GM18861 (cell line): ENCODE measurements around the gene CLGN.
A peak's percentile ranks its signal among the peaks of the same experiment; 100 is the strongest.
"Not testable (repeated sequence)": the region's sequence is repeated elsewhere in the genome, so short reads cannot be mapped to it uniquely, and the experiment has no call there.

Experiments used
- ATAC-seq: cut with Tn5 transposase; IDR thresholded peaks from one replicate; pipeline ENCODE4 v1.9.1; 2021; ENCODE audit not compliant: unreplicated experiment

The CLGN gene, protein sequence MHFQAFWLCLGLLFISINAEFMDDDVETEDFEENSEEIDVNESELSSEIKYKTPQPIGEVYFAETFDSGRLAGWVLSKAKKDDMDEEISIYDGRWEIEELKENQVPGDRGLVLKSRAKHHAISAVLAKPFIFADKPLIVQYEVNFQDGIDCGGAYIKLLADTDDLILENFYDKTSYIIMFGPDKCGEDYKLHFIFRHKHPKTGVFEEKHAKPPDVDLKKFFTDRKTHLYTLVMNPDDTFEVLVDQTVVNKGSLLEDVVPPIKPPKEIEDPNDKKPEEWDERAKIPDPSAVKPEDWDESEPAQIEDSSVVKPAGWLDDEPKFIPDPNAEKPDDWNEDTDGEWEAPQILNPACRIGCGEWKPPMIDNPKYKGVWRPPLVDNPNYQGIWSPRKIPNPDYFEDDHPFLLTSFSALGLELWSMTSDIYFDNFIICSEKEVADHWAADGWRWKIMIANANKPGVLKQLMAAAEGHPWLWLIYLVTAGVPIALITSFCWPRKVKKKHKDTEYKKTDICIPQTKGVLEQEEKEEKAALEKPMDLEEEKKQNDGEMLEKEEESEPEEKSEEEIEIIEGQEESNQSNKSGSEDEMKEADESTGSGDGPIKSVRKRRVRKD

DNA sequence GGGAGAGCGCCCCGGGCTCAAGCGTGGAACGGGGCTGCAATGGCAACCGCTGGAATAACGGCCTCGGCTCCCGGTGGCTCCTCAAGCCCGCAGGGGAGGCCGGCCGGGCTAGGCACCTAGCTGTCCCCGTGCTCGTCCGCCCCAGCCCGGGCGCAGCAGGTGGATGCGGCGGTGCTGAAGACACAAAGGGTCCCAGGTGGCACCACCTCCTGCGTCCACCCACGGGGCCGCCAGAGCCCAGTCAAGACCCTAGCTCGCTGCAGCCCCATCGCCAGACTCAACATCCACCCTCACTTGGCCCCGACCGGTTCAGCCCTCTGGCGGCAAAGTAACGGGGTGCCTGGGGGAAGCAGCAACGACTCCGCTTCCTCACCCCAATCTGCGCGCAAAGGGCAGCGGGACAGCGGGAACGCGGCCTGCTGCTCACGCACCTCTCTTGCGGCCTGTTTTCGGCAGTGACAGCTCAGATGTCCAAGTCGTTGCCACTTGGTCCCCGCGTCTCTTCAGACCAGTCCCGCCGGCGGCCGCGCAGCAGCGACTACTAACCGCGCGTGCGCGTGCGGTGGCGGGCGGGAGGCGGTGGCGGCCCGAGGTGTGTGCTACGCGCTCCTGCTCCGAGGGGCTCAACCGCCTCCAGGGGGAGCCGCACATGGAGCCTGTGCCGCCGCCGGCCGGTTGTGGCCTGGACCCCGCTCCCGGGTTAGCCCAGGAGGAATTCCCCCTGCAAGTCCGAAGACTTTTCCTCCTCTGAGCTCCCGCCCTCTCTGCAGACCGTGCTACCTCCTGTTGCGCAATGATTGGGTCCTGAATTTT is at the start of gene CLGN:
Gene CLGN, minus strand, starts transcription at position 543 of the 813 bp plus-strand sequence. CDS start 14,570 bp downstream, outside the sequence.
- ATAC-seq, result peak; percentile 75

DNA sequence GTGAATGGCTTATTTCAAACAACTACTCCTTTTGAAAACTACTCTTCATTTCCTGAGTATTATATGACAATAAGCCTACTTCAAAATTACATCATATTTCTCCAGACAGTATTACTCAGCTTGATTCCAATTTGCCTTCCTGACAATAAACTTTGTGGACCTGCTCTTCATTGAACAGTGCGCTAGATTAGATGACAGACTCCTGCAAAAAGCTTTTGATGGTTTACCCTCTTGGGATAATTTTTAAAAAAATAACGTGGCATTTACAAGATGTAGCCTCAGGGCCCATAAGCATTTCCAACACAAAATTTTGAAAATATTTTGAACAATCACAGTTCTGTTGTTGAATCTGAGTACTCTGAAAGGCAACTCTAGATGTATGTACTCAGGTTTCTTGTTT is 44.7 kb upstream of the CLGN start:
- no peak for ATAC-seq

DNA sequence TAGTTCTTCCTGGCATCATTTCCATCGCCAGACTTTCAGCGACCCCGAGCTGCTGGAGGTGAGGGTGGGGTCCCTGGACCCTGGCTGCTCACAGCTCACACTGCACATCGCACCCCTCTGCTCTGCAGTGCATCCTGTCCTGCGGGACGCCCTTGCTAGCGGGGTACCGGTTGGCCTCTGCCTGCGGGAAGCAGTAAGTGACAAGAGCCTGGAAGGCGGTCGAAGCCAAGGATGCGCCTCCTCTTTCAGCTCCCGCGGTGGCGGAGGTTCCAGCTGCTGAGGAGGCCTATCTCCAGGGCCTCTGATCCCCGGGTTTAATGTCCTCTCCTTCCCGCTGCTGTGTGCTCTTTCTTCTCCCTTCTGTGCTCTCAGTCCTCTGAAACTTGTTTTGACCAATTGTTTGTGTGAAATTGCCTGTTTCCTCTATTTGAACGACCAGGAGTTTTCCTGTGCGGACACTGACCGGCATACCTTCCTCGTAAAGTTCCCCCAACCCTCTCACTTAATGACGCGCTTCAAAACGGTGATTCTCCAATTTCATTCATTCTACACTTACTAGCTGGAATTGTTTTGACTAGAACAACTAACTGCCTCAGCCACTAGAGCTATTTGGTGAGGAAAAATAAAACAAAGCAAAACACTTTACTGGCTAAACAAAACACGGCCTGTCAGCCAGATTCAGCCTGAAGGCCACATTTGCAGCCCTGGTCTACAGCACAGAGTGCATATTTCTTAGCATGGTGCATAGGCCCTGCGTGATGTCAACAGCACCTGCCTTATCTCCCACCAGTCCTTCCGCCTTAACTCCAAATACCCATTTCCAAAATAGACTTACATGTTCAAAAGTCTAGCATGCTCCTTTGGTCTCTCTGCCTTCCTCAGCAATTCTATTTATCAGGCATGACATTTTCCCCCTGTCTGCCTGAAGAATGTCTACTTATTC is 42.6 kb upstream of the CLGN start:
- ATAC-seq, result no peak

DNA sequence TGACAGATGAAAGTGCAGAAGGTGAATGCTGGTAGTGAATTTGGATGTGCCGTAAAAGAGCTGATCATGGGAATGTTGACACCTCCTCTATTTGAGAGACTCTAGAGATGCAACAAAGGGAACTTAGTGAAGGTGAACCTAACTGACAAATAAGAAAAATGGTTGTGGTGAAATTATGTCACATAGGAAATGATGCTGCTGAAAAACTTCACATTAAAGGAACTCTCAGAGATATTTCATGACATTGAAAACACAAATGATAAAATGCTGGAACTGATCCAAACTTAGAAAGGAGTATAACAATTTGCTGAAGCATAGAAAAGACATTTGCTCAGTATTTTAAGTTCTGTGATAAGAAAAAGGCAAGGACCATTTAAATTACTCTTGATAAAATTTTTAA is 38.7 kb upstream of the CLGN start:
- ATAC-seq, result no peak

DNA sequence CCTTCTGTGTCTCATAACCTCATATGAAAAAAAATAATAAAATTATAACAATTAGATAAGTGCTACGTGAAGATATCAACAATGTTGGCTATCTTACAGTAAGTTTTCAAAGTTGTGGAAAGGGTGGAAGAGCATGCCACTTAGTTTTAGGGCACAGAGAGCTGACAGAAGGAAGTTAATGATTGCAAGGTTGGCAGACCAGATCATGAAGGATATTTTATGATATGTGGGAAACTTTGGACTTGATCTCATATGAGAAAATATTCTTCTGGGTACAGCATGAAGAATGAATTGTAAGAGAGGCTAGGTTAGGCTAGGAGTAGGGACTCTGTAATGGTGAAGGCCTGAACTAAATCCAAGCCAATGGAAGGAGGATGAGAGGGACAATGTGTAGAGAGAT is 36.2 kb upstream of the CLGN start:
- ATAC-seq, result no peak

DNA sequence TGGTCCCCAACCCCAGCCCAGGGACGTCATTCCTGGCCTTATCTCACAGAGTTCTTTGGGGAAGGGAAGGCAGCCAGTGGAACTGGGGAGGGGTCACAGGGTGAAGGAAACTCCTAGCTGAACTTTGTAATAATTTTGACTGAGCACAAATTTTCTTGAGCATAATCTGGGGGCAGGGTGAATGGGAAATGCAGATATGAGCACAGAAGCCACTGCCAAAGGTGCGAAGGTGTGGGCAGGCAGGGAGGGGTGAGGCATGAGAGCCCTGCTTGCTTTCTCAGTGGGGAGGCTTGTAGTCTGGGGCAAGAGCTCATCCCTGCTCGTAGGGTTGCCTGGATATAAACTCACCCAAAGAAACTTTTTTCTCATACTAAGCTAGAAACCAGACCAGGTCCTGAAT is 35.7 kb upstream of the CLGN start:
- ATAC-seq, result no peak

DNA sequence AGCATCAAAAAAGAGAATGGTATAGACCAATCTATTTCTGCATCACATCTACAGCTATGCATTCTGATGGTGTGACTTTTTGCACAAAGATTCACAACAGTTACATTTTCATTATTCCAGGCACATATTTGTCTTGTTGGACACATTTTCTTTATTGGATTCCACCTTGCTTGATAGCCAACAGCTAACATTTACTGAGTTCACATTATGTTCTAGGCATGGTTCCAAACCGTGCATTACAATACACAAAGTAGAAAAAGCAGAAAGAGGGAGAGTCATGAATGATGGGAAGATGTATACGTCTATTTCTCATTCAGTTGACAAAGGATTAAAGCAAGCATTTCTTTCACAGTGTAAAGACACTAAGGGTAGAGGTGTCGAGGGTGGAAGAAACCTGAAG is 22.9 kb upstream of the CLGN start:
- no peak for ATAC-seq

DNA sequence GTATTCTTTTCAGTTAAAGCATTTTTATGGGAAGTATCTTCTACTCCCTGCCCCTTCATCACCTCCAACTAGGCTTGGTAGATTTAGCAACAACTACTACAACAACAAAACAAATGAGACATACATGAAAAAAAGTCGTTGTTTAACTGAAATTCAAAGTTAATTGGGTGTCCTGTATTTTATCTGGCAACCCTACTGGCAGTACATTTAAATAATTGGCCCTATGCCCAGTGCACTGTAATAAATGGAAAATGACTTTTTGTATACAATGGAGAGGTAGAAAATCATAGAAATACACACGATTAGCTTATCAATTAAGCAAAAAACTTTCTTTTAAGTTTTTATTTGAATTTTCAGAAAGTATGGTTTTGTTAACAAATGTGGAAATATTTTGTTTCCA is 21.4 kb upstream of the CLGN start:
- no peak for ATAC-seq

DNA sequence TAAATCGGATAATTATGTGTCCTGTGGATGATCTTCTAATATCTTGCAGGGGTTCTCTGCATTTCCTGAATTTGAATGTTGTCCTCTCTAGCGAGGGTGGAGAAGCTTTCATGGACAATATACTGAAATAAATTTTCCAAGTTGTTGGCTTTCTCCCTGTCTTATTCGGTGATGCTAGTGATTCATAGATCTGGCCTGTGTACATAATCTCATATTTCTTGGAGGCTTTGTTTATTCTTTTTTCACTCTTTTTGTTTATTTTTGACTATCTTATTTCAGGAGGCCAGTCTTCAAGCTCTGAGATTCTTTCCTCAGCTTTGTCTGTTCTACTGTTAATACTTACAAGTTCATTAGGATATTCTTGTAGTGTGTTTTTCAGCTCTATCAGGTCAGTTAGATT is 20.7 kb upstream of the CLGN start:
- no peak for ATAC-seq

DNA sequence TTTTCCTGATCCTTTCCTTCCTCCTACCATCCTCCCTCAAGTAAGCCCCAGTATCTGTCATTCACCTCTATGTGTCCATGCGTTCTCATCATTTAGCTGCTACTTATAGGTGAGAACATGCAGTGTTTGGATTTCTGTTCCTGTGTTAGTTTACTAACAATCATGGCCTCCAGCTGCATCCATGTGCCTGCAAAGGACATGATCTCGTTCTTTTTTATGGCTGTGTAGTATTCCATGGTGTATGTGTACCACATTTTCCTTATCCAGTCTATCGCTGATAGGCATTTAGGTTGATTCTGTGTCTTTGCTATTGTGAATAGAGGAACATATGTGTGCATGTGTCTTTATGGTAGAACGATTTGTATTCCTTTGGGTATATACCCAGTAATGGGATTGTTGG is 16.9 kb upstream of the CLGN start:
- ATAC-seq, result not testable (repeated sequence)

DNA sequence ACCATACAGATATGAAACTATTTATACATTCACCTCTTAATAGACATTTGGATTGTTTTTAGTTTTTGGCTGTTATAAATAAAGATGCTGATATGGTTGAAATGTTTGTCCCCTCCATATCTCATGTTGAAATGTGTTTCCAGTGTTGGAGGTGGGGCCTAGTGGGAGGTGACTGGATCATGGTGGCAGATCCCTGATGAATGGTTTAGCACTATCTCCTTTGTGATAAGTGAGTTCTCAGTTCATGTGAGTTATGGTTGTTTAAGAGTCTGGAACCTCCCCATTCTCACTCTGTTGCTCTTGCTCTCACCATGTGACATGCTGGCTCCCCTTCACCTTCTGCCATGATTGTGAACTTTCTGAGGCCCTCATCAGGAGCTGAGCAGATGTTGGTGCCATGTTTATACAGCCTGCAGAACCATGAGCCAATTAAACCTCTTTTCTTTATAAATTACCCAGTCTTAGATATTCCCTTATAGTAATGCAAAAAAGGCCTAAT is 12.2 kb upstream of the CLGN start:
- ATAC-seq, result no peak

DNA sequence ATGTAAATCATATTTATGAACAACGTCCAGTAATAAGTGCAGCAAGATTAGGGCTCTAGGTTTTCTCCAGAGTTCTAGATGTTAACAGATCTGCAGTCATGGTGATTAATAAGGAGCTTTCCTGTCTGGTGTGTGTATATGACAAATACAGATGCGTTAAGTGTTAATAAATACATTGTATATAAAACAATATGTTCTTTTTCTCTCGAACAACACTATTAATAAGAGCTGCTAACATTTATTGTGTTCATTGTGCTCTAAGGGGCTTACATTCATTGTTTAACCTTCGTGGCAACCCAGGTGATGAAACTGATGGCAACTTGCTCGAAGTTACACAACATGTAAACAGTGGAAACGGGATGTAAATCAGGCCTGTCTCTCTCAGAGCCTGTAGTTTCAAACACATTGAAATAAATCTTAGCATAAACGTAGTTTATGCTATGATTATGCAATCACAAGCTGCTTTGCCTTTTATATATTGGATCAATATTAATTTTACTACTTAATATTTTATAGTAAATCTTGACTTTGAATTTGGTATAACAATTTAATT is 547 bp upstream of the CLGN start:
- no peak for ATAC-seq

DNA sequence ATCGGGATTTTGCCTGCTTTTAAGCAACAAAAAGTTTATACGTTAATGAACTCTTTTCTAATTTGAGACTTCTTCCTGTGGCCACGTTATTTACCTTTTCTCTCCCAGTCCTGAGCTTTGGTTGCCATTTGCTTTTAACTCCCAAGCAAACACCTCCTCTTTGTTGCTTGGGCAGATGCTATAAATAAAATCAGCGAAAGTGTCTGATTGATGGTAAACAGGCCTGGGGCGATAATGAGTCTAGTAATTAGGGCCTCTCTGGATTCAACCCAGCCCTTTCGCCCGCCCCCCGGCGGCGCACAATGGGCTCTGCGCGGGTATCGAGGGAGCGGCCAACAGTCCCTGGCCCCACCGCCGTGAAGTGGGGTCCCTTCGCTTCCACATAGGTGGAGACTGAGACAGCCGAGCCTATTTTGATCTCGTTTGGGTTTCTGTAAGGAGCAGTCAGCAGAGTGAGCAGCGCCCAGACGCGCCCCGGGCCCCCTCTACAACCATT is 790 bp downstream of the CLGN start:
- no peak for ATAC-seq

DNA sequence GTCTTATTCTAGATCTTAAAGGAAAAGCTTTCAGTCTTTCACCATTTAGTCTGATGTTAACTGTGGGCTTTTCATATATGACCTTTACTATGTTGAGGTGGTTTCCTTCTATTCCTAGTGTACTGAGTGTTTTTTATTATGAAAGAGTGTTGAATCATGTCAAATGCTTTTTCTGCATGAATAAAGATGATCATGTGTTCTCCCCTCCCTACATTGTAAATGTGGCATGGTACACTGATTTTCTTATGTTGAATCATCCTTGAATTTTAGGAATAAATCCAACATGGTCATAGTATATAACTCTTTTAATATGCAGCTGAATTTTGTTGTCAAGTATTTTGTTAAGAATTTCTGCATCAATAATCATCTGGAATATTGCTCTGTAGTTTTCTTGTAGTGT is 4.3 kb downstream of the CLGN start:
- no peak for ATAC-seq

DNA sequence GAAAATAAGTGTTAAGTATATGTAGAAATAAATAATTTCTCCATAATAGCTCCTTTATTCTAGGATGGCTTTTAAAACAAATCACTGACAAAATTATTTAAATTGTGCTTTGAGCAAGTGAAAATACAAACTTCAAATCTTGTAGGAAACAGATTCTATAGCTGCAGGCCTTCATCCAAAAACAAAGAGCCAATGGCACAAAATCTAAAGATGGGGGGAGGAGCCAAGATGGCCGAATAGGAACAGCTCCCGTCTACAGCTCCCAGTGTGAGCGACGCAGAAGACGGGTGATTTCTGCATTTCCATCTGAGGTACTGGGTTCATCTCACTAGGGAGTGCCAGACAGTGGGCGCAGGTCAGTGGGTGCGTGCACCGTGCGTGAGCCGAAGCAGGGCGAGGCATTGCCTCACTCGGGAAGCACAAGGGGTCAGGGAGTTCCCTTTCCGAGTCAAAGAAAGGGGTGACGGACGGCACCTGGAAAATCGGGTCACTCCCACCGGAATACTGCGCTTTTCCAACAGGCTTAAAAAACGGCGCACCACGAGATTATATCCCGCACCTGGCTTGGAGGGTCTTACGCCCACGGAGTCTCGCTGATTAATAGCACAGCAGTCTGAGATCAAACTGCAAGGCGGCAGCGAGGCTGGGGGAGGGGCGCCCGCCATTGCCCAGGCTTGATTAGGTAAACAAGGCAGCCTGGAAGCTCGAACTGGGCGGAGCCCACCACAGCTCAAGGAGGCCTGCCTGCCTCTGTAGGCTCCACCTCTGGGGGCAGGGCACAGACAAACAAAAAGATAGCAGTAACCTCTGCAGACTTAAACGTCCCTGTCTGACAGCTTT is 14.1 kb downstream of the CLGN start:
- ATAC-seq, result not testable (repeated sequence)

DNA sequence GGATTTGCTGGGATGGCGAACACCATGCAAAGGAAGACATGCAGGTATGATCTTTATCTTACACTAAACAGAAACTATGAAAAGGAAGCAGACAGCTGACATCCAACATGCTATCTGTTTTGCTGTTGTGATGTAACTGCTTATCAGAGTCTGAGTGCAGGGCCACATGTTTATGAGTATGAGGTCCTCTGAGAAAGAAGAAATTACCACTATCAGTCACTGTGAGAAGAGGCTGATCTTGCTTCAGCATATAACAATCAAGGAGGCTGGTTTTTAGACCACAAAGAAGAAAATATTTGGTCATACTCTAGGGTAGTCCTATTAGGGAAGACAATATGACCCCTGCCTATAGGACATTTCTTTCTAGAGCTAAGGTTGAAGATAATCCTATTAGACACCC is 18.5 kb downstream of the CLGN start:
- no peak for ATAC-seq

DNA sequence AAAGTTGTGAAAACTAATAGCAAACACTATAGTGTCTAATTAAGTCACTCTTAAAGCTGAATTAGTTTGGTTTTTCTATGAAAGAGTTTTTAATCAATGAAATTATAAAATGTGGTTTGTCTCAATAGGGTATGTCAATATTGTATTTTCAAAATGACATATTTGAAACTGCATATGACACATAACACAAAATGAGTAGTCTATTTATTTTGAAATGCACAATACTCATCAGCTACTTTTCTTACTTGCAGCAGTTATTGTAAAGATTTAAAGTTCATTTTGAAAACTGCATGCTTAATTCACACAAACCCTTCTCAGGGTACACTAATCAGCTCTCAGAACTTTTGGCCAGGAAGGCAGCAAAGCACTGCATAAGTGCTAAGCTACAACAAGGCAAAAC is 21.2 kb downstream of the CLGN start:
- no peak for ATAC-seq

DNA sequence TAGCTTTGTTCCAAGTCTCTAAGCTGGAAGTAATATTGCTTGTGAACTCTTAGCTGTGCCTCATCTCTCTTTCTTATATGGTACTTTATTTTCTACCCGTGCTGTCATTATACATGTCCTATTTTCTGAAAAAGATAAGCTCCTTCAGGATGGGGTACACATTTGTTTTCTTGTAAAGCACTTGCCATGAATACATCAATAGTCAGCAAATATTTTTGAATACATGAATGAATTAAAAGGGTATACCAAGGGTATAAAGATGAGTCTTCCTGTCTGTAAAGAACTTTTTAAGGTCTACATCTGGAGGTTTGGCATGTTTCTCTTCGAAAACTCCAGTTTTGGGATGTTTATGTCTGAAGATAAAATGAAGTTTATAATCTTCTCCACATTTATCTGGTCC is 27.3 kb downstream of the CLGN start:
- ATAC-seq, result no peak

DNA sequence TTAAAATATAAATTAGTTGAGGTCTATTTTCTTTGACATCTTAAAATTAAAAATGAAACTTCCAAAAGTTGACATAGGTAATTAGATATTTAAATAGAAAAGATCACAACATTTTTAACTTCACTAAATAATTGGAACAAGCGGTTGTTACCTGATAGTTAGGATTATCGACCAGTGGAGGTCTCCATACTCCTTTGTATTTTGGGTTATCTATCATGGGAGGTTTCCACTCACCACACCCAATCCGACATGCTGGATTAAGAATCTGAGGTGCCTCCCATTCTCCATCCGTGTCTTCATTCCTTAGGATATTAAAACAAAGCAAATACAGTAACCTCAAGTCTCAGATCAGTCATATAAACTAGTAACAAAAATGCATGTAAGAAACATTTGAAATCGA is 31.8 kb downstream of the CLGN start:
- no peak for ATAC-seq
